Endodermal cell (in vitro differentiated cells): ENCODE results near the gene DBNDD2. TPM values are rescaled to one million over a fixed set of nuclear protein-coding genes. Genes with fewer than 3 reads are reported as not detected.

Experiments used
- DNase-seq: peaks from one replicate; pipeline ENCODE4 v3.0.0-alpha.2; 2017
- H3K27ac ChIP-seq: 2 replicates; pipeline ENCODE4 v1.5.1; 2013; ENCODE audit warnings: mild to moderate bottlenecking, low read depth, low read length, moderate library complexity
- H3K27me3 ChIP-seq: 2 replicates; pipeline ENCODE4 v1.6.1; 2013; ENCODE audit warnings: mild to moderate bottlenecking, low read length, moderate library complexity; ENCODE audit not compliant: insufficient read depth, control insufficient read depth, poor library complexity, severe bottlenecking
- H3K36me3 ChIP-seq: 2 replicates; pipeline ENCODE4 v1.7.0; 2013; ENCODE audit warnings: mild to moderate bottlenecking, low read length, moderate library complexity; ENCODE audit not compliant: control insufficient read depth, insufficient read depth
- H3K4me1 ChIP-seq: one replicate; pipeline ENCODE4 v1.7.0; 2013; ENCODE audit warnings: low read length; ENCODE audit not compliant: control insufficient read depth, insufficient read depth
- H3K4me3 ChIP-seq: 2 replicates; pipeline ENCODE4 v1.5.1; 2013; ENCODE audit warnings: mild to moderate bottlenecking, low read length, moderate library complexity
- H3K9ac ChIP-seq: 2 replicates; pipeline ENCODE4 v1.6.1; 2013; ENCODE audit warnings: mild to moderate bottlenecking, low read length, moderate library complexity; ENCODE audit not compliant: poor library complexity, severe bottlenecking; ENCODE audit errors: extremely low read depth
- H3K9me3 ChIP-seq: 2 replicates; pipeline ENCODE4 v1.6.1; 2013; ENCODE audit warnings: mild to moderate bottlenecking, low read length, moderate library complexity; ENCODE audit not compliant: control insufficient read depth
- H3K27ac Mint-ChIP-seq: 2 replicates; pipeline ENCODE4 v1.8.0; 2020; ENCODE audit warnings: mixed read lengths
- H3K27me3 Mint-ChIP-seq: 2 replicates; pipeline ENCODE4 v1.8.0; 2021; ENCODE audit warnings: mild to moderate bottlenecking, mixed read lengths; ENCODE audit not compliant: insufficient read depth
- H3K36me3 Mint-ChIP-seq: 2 replicates; pipeline ENCODE4 v1.8.0; 2020; ENCODE audit warnings: low read depth, mixed read lengths
- H3K4me1 Mint-ChIP-seq: 2 replicates; pipeline ENCODE4 v1.8.0; 2020; ENCODE audit warnings: mixed read lengths
- H3K4me3 Mint-ChIP-seq: 2 replicates; pipeline ENCODE4 v1.8.0; 2020; ENCODE audit warnings: mild to moderate bottlenecking, moderate library complexity, mixed read lengths
- H3K9me3 Mint-ChIP-seq: 2 replicates; pipeline ENCODE4 v1.8.0; 2020; ENCODE audit warnings: mild to moderate bottlenecking, mixed read lengths
- WGBS, 2 experiments: methylation state at CpG; one replicate each; pipeline versions ENCODE4 v1.1.5 to v1.1.7; 2013; ENCODE audit warnings: missing lambda C conversion rate in 2 of 2, mixed read lengths in 1 of 2; ENCODE audit not compliant: insufficient coverage in 1 of 2, insufficient read length in 1 of 2; 5-methylcytosine and 5-hydroxymethylcytosine counted together
- total RNA-seq, 2 donors: library from RNA; stranded (reverse); fragmentation: NEBNext Ultra II Directional in 1 of 2; extraction: Animal tissue kit (Norgen Biotek cat#: 25700) in 1 of 2; gene quantifications; 2 replicates in 1 of 2; 3 replicates in 1 of 2; pipeline ENCODE4 v1.2.1, GENCODE V29; 2021
- TF ChIP-seq, protein P1 (sequence below): fragments of 200-600 bp; sonication (generic); conservative IDR thresholded peaks from 2 replicates; pipeline ENCODE4 v1.5.0; 2021; ENCODE audit warnings: antibody characterized with exemption, mild to moderate bottlenecking

Gene DBNDD2
- total RNA-seq, 2 donors from 2014 or later, result 63.2 to 69.1 TPM

DNA sequence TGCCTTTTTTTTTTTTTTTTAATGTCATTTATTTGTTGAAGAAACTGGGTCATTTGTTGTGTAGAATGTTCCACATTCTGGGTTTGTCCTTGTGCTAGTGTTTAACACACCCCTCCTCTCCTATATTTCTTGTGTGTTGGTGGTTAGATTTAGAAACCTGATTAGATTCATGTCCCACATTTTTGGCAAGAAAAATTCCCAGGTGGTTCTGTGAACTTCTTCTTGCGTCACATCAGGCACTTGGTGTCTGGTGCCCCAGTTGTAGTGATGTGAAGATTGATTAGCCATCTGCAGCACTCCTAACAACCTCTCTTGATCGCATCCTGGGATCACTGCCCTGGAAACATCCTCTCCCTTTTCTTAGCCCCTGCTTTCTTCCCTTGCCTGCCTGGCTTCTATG, 15.6 kb downstream of the DBNDD2 start:
- 93% methylated on average over 2 of the region's 2 CpGs; no CpG with 5 or more reads in 1 of the 2 experiments for WGBS, 2 experiments
- Histone ChIP-seq H3K27ac (no peak overlapping the region), H3K9ac (no peak overlapping the region)

GRCh38 chr20:45425561-45425960, 17.5 kb downstream of the DBNDD2 start:
- Mint-ChIP-seq H3K9me3 (no peaks in the 10 kb centered on the region), H3K4me3 (no peak overlapping the region), H3K27ac (no peak overlapping the region), H3K4me1 (peaks cover 6% of the 10 kb centered on the region), H3K36me3 (peaks cover 40% of the 10 kb centered on the region), H3K27me3 (no peaks in the 10 kb centered on the region)
- TF ChIP-seq, protein P1, sequence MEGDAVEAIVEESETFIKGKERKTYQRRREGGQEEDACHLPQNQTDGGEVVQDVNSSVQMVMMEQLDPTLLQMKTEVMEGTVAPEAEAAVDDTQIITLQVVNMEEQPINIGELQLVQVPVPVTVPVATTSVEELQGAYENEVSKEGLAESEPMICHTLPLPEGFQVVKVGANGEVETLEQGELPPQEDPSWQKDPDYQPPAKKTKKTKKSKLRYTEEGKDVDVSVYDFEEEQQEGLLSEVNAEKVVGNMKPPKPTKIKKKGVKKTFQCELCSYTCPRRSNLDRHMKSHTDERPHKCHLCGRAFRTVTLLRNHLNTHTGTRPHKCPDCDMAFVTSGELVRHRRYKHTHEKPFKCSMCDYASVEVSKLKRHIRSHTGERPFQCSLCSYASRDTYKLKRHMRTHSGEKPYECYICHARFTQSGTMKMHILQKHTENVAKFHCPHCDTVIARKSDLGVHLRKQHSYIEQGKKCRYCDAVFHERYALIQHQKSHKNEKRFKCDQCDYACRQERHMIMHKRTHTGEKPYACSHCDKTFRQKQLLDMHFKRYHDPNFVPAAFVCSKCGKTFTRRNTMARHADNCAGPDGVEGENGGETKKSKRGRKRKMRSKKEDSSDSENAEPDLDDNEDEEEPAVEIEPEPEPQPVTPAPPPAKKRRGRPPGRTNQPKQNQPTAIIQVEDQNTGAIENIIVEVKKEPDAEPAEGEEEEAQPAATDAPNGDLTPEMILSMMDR, result no peak
- Histone ChIP-seq H3K9ac (no peak overlapping the region), H3K36me3 (peaks cover 51% of the 10 kb centered on the region), H3K9me3 (no peaks in the 10 kb centered on the region), H3K4me1 (no peaks in the 10 kb centered on the region), H3K27me3 (no peaks in the 10 kb centered on the region), H3K4me3 (no peak overlapping the region), H3K27ac (no peak overlapping the region)
- no peak for DNase-seq
- WGBS, 2 experiments, result 92 to 96% methylated on average over 15 to 17 of the region's 17 CpGs

More for the DNA sequence above, 15.6 kb downstream of the DBNDD2 start:
- H3K36me3 ChIP-seq, result peaks cover 67% of the 10 kb centered on the region
- H3K9me3 ChIP-seq, result no peaks in the 10 kb centered on the region
- Mint-ChIP-seq H3K4me1 (peaks cover 6% of the 10 kb centered on the region), H3K36me3 (peaks cover 52% of the 10 kb centered on the region), H3K27me3 (no peaks in the 10 kb centered on the region), H3K9me3 (no peaks in the 10 kb centered on the region), H3K4me3 (no peak overlapping the region), H3K27ac (no peak overlapping the region)
- H3K4me3 ChIP-seq, result no peak overlapping the region
- no peaks in the 10 kb centered on the region for H3K4me1 ChIP-seq
- no peak for DNase-seq
- TF ChIP-seq, protein P1, result no peak
- H3K27me3 ChIP-seq, result no peaks in the 10 kb centered on the region

DNA sequence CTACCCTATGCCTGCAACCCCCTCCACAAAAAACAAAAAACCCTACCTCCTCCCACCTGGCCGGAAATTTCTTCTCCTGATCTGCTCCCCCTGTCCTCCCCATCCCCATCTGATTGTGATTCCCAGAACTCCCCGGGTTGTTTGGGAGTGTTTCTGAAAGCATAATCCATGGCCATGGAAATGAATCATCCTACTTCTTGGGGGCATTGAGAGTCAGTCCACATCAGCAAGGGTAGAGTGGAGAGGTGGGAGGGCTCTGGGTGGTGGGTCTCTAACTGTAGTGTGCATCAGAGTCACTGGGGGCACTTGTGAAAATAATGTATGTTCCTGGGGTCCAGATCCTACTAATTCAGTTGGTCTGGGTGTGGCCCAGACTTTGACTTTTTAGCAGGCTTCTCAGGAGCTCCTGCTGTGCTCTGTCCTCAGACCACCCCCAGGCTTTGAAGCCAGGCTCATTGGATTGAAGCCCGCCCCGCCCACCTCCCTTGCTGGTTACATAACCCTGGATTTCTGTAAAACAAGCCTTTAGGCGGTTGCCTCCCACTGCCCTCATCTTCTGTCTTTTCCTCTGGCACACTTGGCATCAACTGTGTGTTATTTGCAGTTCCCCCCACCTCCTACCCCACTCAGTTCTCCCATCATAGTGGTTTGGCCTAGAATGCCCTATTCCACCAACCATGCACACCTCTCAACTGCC, 18.4 kb downstream of the DBNDD2 start:
- Histone ChIP-seq H3K9ac (no peak overlapping the region), H3K9me3 (no peaks in the 10 kb centered on the region), H3K4me3 (no peak overlapping the region), H3K36me3 (peaks cover 42% of the 10 kb centered on the region), H3K4me1 (no peaks in the 10 kb centered on the region), H3K27me3 (no peaks in the 10 kb centered on the region), H3K27ac (no peak overlapping the region)
- DNase-seq, result no peak
- Mint-ChIP-seq H3K4me1 (peaks cover 6% of the 10 kb centered on the region), H3K4me3 (no peak overlapping the region), H3K9me3 (no peaks in the 10 kb centered on the region), H3K27me3 (no peaks in the 10 kb centered on the region), H3K27ac (no peak overlapping the region), H3K36me3 (peaks cover 33% of the 10 kb centered on the region)
- 86 to 100% methylated on average over 3 to 5 of the region's 5 CpGs for WGBS, 2 experiments
- TF ChIP-seq, protein P1, result no peak
